ENCODE data around the gene SLC45A3. TPM values are rescaled to one million over a fixed set of nuclear protein-coding genes. Genes with fewer than 3 reads are reported as not detected.
"Not testable (repeated sequence)": the region's sequence is repeated elsewhere in the genome, so short reads cannot be mapped to it uniquely, and the experiment has no call there.

The SLC45A3 gene
- total RNA-seq, 1 donor = 1.1 TPM

- H3K4me3 ChIP-seq (ENCODE audit: insufficient read depth, low read length) = no peak overlapping the region
These were observed 37.5 kb downstream of the SLC45A3 start for GRCh38 chr1:205642679-205643307.

GRCh38 chr1:205639567-205639966 lies 40.7 kb downstream of the SLC45A3 start:
- Histone ChIP-seq H3K4me2 (ENCODE audit: insufficient read depth, low read length) (no peak overlapping the region), H3K27ac (ENCODE audit: low read depth, low read length) (no peak overlapping the region), H3K36me3 (ENCODE audit: insufficient read depth, low read length) (no peaks in the 10 kb centered on the region), H3K9me3 (ENCODE audit: low read depth, low read length) (no peaks in the 10 kb centered on the region), H4K20me1 (ENCODE audit: insufficient read depth, low read length) (no peaks in the 10 kb centered on the region), H3K79me2 (ENCODE audit: insufficient read depth, low read length) (no peaks in the 10 kb centered on the region), H3K27me3 (ENCODE audit: insufficient read depth, low read length) (peaks cover 5% of the 10 kb centered on the region), H3K4me3 (ENCODE audit: insufficient read depth, low read length) (no peak overlapping the region), H3K4me1 (ENCODE audit: insufficient read depth, low read length) (peaks cover 8% of the 10 kb centered on the region), H2AFZ (ENCODE audit: low read length) (no peak overlapping the region)
- TF ChIP-seq CTCF (IDR thresholded peaks at IDR 0.05; ENCODE audit: extremely low read depth, low read depth, low read length) = no peak
- no peak for DNase-seq (ENCODE audit: insufficient read length, low spot score, missing footprints)

More at GRCh38 chr1:205642679-205643307, 37.5 kb downstream of the SLC45A3 start:
- no peaks in the 10 kb centered on the region for H3K36me3 ChIP-seq (ENCODE audit: insufficient read depth, low read length)
- DNase-seq (ENCODE audit: insufficient read length, low spot score, missing footprints) = no peak
- no peaks in the 10 kb centered on the region for H3K79me2 ChIP-seq (ENCODE audit: insufficient read depth, low read length)
- H3K27ac ChIP-seq (ENCODE audit: low read depth, low read length) = no peak overlapping the region
- no peak overlapping the region for H2AFZ ChIP-seq (ENCODE audit: low read length)
- no peaks in the 10 kb centered on the region for H3K27me3 ChIP-seq (ENCODE audit: insufficient read depth, low read length)
- no peak for TF ChIP-seq CTCF (IDR thresholded peaks at IDR 0.05; ENCODE audit: extremely low read depth, low read depth, low read length)
- no peaks in the 10 kb centered on the region for H3K4me1 ChIP-seq (ENCODE audit: insufficient read depth, low read length)
- H3K4me2 ChIP-seq (ENCODE audit: insufficient read depth, low read length) = no peak overlapping the region
- no peaks in the 10 kb centered on the region for H4K20me1 ChIP-seq (ENCODE audit: insufficient read depth, low read length)
- H3K9me3 ChIP-seq (ENCODE audit: low read depth, low read length) = no peaks in the 10 kb centered on the region

- no peak for TF ChIP-seq CTCF (IDR thresholded peaks at IDR 0.05; ENCODE audit: extremely low read depth, low read depth, low read length)
- H3K27ac ChIP-seq (ENCODE audit: low read depth, low read length) = no peak overlapping the region
- H3K36me3 ChIP-seq (ENCODE audit: insufficient read depth, low read length) = no peaks in the 10 kb centered on the region
- H3K9me3 ChIP-seq (ENCODE audit: low read depth, low read length) = no peaks in the 10 kb centered on the region
- H3K79me2 ChIP-seq (ENCODE audit: insufficient read depth, low read length) = no peaks in the 10 kb centered on the region
- H3K4me2 ChIP-seq (ENCODE audit: insufficient read depth, low read length) = no peak overlapping the region
- H3K4me3 ChIP-seq (ENCODE audit: insufficient read depth, low read length) = no peak overlapping the region
- no peaks in the 10 kb centered on the region for H4K20me1 ChIP-seq (ENCODE audit: insufficient read depth, low read length)
- H2AFZ ChIP-seq (ENCODE audit: low read length) = no peak overlapping the region
- peaks cover 5% of the 10 kb centered on the region for H3K27me3 ChIP-seq (ENCODE audit: insufficient read depth, low read length)
- peaks cover 9% of the 10 kb centered on the region for H3K4me1 ChIP-seq (ENCODE audit: insufficient read depth, low read length)
- no peak for DNase-seq (ENCODE audit: insufficient read length, low spot score, missing footprints)
These were observed 42.3 kb downstream of the SLC45A3 start for GRCh38 chr1:205637854-205638468.

- DNase-seq (ENCODE audit: insufficient read length, low spot score, missing footprints) = no peak
- no peak for TF ChIP-seq CTCF (IDR thresholded peaks at IDR 0.05; ENCODE audit: extremely low read depth, low read depth, low read length)
- Histone ChIP-seq H3K9me3 (ENCODE audit: low read depth, low read length) (no peaks in the 10 kb centered on the region), H3K4me2 (ENCODE audit: insufficient read depth, low read length) (peak overlapping the region; percentile 20), H3K27me3 (ENCODE audit: insufficient read depth, low read length) (peaks cover 5% of the 10 kb centered on the region), H3K79me2 (ENCODE audit: insufficient read depth, low read length) (no peaks in the 10 kb centered on the region), H3K27ac (ENCODE audit: low read depth, low read length) (no peak overlapping the region), H3K4me1 (ENCODE audit: insufficient read depth, low read length) (peaks cover 18% of the 10 kb centered on the region), H2AFZ (ENCODE audit: low read length) (peak overlapping the region; percentile 66), H4K20me1 (ENCODE audit: insufficient read depth, low read length) (no peaks in the 10 kb centered on the region), H3K36me3 (ENCODE audit: insufficient read depth, low read length) (no peaks in the 10 kb centered on the region), H3K4me3 (ENCODE audit: insufficient read depth, low read length) (peak overlapping the region; percentile 20)
These were observed 43.6 kb downstream of the SLC45A3 start for GRCh38 chr1:205636732-205637131.

GRCh38 chr1:205636138-205636530 lies 44.2 kb downstream of the SLC45A3 start:
- H4K20me1 ChIP-seq (ENCODE audit: insufficient read depth, low read length); H3K4me2 ChIP-seq (ENCODE audit: insufficient read depth, low read length); H3K27me3 ChIP-seq (ENCODE audit: insufficient read depth, low read length); H3K27ac ChIP-seq (ENCODE audit: low read depth, low read length); H3K4me3 ChIP-seq (ENCODE audit: insufficient read depth, low read length); H3K9me3 ChIP-seq (ENCODE audit: low read depth, low read length); H2AFZ ChIP-seq (ENCODE audit: low read length); DNase-seq (ENCODE audit: insufficient read length, low spot score, missing footprints); H3K36me3 ChIP-seq (ENCODE audit: insufficient read depth, low read length); H3K79me2 ChIP-seq (ENCODE audit: insufficient read depth, low read length): not testable (repeated sequence)
- H3K4me1 ChIP-seq (ENCODE audit: insufficient read depth, low read length) = peaks cover 18% of the 10 kb centered on the region

All from osteoblast (primary cell).